ENCODE measurements around the gene GOLGA2. TPM values are rescaled to one million over a fixed set of nuclear protein-coding genes. Genes with fewer than 3 reads are reported as not detected.
A peak's percentile ranks its signal among the peaks of the same experiment; 100 is the strongest.

GOLGA2 gene
- total and polyA plus RNA-seq, 2 of the 13 experiments (the other 11 are each of a cell fraction or from before 2014, with no cell fraction given) = 45.3 to 45.8 TPM

DNA sequence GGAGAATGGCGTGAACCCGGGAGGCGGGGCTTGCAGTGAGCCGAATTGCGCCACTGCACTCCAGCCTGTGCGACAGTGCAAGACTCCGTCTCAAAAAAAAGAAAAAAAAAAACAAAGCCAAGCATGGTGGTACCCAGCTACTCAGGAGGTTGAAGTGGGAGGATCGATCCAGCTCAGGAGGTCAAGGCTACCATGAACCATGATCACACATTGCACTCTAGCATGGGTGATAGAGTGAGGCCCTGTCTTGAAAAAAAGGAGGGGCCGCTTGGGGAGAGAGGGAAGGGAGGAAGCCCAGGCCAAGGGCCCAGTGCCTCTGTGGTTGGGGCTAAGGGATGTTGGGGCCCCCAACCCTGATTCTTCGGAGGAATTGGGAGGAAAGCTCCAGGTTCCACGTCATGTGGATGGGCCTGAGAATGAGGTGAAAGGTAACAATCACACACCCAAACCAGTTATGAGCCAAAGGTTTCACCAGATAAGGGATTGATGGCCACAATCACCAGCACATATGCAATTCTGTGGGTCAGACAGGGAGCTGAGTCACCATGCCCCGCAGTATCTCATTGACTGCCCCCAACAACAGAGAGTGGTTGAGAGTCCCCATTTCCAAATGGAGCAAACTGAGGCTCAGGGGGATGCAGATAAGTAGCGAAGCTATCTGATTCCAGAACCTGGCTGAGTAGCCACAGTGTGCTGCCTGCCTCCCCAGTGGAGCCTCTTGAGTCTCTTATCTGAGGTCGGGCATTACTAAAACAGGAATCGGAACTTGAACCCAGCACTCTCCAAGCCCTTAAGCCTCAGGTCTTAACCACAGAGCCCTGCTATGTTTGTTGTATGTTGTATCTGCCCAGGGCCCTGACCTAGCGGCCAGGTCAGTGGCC, 20.8 kb upstream of the GOLGA2 start (continued):
- TF ChIP-seq, protein P1, sequence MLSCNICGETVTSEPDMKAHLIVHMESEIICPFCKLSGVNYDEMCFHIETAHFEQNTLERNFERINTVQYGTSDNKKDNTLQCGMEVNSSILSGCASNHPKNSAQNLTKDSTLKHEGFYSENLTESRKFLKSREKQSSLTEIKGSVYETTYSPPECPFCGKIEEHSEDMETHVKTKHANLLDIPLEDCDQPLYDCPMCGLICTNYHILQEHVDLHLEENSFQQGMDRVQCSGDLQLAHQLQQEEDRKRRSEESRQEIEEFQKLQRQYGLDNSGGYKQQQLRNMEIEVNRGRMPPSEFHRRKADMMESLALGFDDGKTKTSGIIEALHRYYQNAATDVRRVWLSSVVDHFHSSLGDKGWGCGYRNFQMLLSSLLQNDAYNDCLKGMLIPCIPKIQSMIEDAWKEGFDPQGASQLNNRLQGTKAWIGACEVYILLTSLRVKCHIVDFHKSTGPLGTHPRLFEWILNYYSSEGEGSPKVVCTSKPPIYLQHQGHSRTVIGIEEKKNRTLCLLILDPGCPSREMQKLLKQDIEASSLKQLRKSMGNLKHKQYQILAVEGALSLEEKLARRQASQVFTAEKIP (CRISPR knock-in tag; IDR thresholded peaks at IDR 0.05; ENCODE audit: borderline replicate concordance) = no peak
- TF ChIP-seq MTA3 (CRISPR knock-in tag; IDR thresholded peaks at IDR 0.05) (no peak), ISL2 (CRISPR knock-in tag; IDR thresholded peaks at IDR 0.05) (no peak), RCOR2 (CRISPR knock-in tag; IDR thresholded peaks at IDR 0.05) (peak; percentile 22; the same call in 1 of the 2 replicates), CBFB (CRISPR knock-in tag; IDR thresholded peaks at IDR 0.05) (no peak), DR1 (CRISPR knock-in tag; IDR thresholded peaks at IDR 0.05) (no peak), ZNF260 (CRISPR knock-in tag; IDR thresholded peaks at IDR 0.05; ENCODE audit: borderline replicate concordance, low read depth) (no peak), ZBTB20 (CRISPR knock-in tag; IDR thresholded peaks at IDR 0.05; ENCODE audit: borderline replicate concordance, low read depth) (peak; percentile 42; the same call in 1 of the 2 replicates), PHB2 (IDR thresholded peaks at IDR 0.05; ENCODE audit: partially characterized antibody) (no peak), ZNF562 (CRISPR knock-in tag; IDR thresholded peaks at IDR 0.05; ENCODE audit: borderline replicate concordance) (no peak), RFX3 (CRISPR knock-in tag; IDR thresholded peaks at IDR 0.05) (no peak), SMAD3 (CRISPR knock-in tag; IDR thresholded peaks at IDR 0.05) (0 out of 2 replicates have a peak, but pooled peaks have one; percentile 10), ZNF350 (CRISPR knock-in tag; IDR thresholded peaks at IDR 0.05; ENCODE audit: borderline replicate concordance, low read depth) (peak; percentile 28; the same call in 1 of the 2 replicates), KDM1A (CRISPR knock-in tag; IDR thresholded peaks at IDR 0.05) (no peak), ZNF180 (CRISPR knock-in tag; IDR thresholded peaks at IDR 0.05; ENCODE audit: borderline replicate concordance, low read depth) (no peak), IKZF1 (IDR thresholded peaks at IDR 0.05) (no peak), RFXAP (CRISPR knock-in tag; IDR thresholded peaks at IDR 0.05; ENCODE audit: borderline replicate concordance) (0 out of 2 replicates have a peak, but pooled peaks have one; percentile 36), FOSL1 (CRISPR knock-in tag; IDR thresholded peaks at IDR 0.05; ENCODE audit: borderline replicate concordance) (no peak), ZNF619 (CRISPR knock-in tag; IDR thresholded peaks at IDR 0.05) (no peak), THAP11 (CRISPR knock-in tag; IDR thresholded peaks at IDR 0.05) (peak; percentile 62; the same call in 1 of the 2 replicates), ZNF672 (CRISPR knock-in tag; IDR thresholded peaks at IDR 0.05) (no peak), ASH2L (IDR thresholded peaks at IDR 0.05; ENCODE audit: insufficient read length, low read depth, low read length) (peak; percentile 45), ZNF614 (CRISPR knock-in tag; IDR thresholded peaks at IDR 0.05; ENCODE audit: borderline replicate concordance) (no peak)
- TF ChIP-seq, protein P2, sequence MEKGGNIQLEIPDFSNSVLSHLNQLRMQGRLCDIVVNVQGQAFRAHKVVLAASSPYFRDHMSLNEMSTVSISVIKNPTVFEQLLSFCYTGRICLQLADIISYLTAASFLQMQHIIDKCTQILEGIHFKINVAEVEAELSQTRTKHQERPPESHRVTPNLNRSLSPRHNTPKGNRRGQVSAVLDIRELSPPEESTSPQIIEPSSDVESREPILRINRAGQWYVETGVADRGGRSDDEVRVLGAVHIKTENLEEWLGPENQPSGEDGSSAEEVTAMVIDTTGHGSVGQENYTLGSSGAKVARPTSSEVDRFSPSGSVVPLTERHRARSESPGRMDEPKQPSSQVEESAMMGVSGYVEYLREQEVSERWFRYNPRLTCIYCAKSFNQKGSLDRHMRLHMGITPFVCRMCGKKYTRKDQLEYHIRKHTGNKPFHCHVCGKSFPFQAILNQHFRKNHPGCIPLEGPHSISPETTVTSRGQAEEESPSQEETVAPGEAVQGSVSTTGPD (CRISPR knock-in tag; IDR thresholded peaks at IDR 0.05) = no peak
- TF ChIP-seq, protein P3, sequence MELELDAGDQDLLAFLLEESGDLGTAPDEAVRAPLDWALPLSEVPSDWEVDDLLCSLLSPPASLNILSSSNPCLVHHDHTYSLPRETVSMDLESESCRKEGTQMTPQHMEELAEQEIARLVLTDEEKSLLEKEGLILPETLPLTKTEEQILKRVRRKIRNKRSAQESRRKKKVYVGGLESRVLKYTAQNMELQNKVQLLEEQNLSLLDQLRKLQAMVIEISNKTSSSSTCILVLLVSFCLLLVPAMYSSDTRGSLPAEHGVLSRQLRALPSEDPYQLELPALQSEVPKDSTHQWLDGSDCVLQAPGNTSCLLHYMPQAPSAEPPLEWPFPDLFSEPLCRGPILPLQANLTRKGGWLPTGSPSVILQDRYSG (CRISPR knock-in tag; IDR thresholded peaks at IDR 0.05) = no peak
- TF ChIP-seq, protein P4, sequence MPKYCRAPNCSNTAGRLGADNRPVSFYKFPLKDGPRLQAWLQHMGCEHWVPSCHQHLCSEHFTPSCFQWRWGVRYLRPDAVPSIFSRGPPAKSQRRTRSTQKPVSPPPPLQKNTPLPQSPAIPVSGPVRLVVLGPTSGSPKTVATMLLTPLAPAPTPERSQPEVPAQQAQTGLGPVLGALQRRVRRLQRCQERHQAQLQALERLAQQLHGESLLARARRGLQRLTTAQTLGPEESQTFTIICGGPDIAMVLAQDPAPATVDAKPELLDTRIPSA (CRISPR knock-in tag; IDR thresholded peaks at IDR 0.05; ENCODE audit: borderline replicate concordance) = no peak

All from HepG2 (cell line).